Amniotic epithelial cell (primary cell): Measurements from ENCODE around the gene RBPJ.
"Not testable (repeated sequence)": the region's sequence is repeated elsewhere in the genome, so short reads cannot be mapped to it uniquely, and the experiment has no call there.

Experiments
- DNase-seq: peaks from one replicate; pipeline ENCODE4 v3.0.0-alpha.2; 2010; ENCODE audit warnings: low read depth

The RBPJ gene

GRCh38 chr4:26302031-26302899 lies 18.5 kb upstream of the RBPJ start:
- no peak for DNase-seq

- DNase-seq, result no peak
These were observed 17.8 kb upstream of the RBPJ start for GRCh38 chr4:26303008-26303407.

- peak; percentile 37 for DNase-seq
These were observed 13.6 kb upstream of the RBPJ start for GRCh38 chr4:26307037-26307800.

GRCh38 chr4:26308568-26308967 lies 12.2 kb upstream of the RBPJ start:
- DNase-seq, result no peak

- DNase-seq, result no peak
These were observed 10.6 kb upstream of the RBPJ start for GRCh38 chr4:26310264-26310663.

DNA sequence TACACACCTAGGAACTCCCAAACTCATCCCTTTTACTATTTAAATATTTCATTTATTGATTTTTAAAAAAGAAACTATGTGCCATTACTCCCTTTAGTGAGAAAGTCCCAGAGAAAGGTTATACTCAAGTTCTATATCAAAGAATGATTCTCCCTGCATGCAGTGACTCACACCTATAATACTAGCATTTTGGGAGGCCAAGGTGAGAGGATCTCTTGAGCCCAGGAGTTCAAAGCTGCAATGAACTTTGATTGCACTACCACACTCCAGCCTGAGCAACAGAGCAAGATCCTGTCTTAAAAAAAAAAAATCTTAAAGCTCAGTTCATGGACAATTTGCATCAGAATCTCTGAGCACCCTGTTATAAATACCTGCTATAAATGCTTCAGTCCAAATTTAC lies 9.2 kb upstream of the RBPJ start:
- no peak for DNase-seq

- DNase-seq, result not testable (repeated sequence)
These were observed 5.4 kb upstream of the RBPJ start for GRCh38 chr4:26315316-26315932.

GRCh38 chr4:26317766-26318165 lies 3.0 kb upstream of the RBPJ start:
- no peak for DNase-seq

DNA sequence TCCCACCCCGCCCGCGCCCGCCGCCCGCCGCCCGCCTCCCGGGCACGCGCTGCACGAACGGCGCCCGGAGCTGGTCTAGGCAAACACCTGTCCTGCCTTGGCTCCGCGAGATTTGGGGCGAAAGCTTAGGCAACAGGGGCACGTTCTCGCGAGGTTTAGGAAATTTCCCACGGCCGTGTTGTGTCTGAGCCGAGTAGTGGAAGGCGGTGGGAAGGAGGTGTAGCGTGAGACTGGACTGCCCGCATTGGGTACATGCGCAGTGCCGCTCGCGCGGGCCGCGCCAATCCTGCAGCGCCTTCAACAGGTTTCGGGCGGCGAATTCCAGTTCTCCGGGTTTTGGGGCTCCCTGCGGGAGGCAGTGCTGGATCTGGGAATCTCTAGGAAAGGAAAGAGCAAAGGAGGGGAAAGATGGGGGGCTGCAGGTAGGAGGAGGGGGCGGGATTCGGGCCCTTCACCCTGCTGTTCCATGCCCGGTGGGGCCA lies 1.3 kb upstream of the RBPJ start:
- DNase-seq, result peak; percentile 100

DNA sequence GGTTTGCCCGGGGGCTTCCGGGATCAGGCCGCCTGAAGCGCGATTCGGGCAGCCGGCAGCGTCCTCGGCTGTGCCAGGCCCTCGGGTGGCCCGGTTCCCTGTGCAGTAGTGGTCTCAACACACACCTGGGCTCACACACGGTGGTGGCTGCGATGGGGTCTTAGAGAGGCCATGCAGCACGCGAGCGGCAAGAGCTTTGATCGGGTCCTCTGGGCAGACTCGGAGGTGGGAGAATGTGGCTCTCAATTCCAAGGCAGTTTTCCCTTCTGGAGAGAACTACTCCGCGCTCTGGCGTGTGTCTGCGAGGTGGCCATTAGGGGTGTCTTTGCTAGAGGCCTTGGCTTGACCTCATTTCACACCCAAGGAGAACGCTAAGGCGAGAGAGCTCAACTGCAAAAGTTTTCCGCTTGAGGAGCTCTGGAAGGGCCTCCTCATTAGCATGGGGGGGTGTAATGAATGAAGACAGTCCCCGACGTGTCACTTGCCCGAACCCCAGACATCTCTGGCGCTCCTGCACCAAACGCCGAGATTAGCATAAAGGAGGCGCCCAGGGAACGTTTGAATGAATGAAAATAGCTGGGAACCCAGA lies 771 bp upstream of the RBPJ start:
- peak; percentile 38 for DNase-seq

DNA sequence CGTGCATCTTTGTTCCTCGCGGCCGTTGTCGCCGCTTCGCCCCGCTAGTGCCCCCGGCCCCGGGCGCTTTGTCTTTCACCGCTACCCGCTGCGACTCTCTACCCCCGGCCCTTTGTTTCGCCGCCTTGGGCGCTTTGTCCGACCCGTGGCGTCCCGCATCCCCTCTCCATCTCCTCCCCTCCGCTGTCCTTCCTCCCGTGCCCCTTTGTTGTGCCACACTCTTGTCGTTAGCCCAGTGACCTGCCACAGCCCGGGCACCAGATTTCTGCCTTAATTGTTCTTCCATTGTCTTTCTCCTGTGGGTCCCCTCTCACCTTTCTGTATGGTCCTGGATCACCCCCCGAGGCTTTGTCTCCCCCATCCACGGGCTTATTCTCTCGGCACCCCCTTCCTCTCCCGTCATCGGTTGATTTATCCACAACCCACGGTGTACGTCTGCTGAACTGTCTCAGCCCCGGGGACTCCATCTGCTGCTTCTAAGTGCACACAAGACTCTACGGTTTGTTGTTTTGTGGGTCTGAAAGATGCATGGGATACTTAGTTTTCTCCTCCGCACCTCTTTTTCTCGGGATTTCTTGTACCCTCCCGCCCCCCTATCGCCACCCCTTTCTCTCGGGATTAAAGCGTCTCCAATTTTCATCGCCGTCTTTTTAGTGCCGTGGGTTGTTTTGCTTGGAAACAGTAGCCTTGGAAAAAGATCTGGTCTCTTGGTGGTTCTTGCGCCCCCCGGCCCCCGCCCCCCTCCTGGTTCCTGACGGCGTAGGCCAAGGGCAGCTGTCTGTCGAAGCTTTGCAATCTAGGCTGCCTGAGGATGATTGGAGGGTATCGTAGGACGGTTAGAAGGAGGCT lies 783 bp downstream of the RBPJ start:
- DNase-seq, result peak; percentile 40

DNA sequence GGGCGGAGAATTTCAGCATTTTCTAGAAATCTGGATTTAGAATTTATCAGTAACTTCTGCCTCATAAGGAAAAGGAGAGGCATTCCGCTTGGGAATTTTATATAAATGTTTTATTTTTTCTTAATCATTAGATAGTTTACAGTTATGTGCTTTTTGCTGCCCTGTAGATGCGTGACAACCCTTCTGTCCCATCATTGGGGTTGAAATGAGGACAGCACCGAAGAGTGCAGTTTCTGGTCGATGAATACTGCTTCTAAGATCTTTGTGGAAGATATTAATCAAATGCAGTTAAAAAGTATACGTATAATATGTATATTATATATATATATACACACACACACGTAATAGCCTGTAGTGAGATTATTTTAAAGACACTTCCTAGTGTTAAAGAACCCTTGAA lies 1.5 kb downstream of the RBPJ start:
- no peak for DNase-seq

- DNase-seq, result no peak
These were observed 3.0 kb downstream of the RBPJ start for GRCh38 chr4:26323821-26324220.

GRCh38 chr4:26325191-26325590 lies 4.4 kb downstream of the RBPJ start:
- DNase-seq, result peak; percentile 52

- DNase-seq, result peak; percentile 87
These were observed 6.0 kb downstream of the RBPJ start for GRCh38 chr4:26326791-26327190.

- DNase-seq, result peak; percentile 66
These were observed 9.5 kb downstream of the RBPJ start for GRCh38 chr4:26330186-26330787.

DNA sequence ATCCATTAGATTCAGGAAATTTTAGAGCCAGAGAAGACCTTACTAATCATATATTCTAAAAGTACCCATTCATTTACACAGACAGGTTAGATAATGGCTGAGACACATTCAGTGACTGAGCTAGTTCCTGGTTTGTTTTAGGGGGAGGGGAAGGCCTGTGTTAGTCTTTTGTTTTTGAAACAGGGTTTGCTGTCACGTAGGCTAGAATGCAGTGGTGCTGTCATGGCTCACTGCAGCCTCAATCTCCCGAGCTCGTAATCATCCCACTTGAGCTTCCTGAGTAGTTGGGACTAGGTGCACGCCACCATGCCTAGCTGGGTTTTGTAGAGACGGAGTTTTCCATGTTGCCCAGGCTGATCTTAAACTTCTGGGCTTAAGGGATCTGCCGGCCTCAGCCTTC lies 10.1 kb downstream of the RBPJ start:
- peak; percentile 20 for DNase-seq

GRCh38 chr4:26331380-26331950 lies 10.7 kb downstream of the RBPJ start:
- DNase-seq, result no peak

DNA sequence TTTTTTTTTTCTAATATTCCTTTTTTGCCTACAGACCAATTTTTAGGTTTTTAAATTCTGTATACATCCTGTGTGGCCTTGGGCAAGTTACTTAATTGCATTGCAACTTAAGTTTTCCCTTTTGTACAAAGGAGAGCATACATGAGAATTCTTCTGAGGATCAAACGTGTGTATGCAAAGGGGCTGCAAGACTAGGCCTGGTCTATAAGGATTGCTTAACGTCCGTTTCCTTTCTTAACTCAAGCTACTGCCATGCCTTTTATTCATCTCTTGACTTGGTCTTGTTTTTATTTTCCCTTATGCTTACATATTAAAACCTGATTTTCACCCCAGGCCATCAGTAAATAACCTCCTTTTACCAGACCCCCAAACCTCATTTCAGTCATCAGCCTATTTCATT lies 13.6 kb downstream of the RBPJ start:
- no peak for DNase-seq

GRCh38 chr4:26337612-26338011 lies 16.8 kb downstream of the RBPJ start:
- DNase-seq, result no peak
